H1 (cell line): ENCODE measurements around the gene NUDT2. TPM values are rescaled to one million over a fixed set of nuclear protein-coding genes. Genes with fewer than 3 reads are reported as not detected.
A peak's percentile ranks its signal among the peaks of the same experiment; 100 is the strongest.

Experiments used
- BCL11A ChIP-seq, 2 experiments: IDR thresholded peaks; one replicate each; pipeline ENCODE4 v1.6.1; 2011; ENCODE audit warnings: low read depth in 2 of 2, low read length in 2 of 2, mild to moderate bottlenecking in 2 of 2
- BRCA1 ChIP-seq: IDR thresholded peaks from 2 replicates; pipeline ENCODE4 v1.6.1; 2012; ENCODE audit warnings: low read depth, low read length, improper control_type of control experiment
- CBX8 ChIP-seq: fragments of 300-800, 300-1000 bp; sonication (generic); IDR thresholded peaks from 2 replicates; pipeline ENCODE4 v1.7.1; 2016; ENCODE audit warnings: low read depth, low read length, borderline replicate concordance
- CHD2 ChIP-seq: IDR thresholded peaks from 2 replicates; pipeline ENCODE4 v1.6.1; 2012; ENCODE audit warnings: low read length, improper control_type of control experiment
- EGR1 ChIP-seq: IDR thresholded peaks from 2 replicates; pipeline ENCODE4 v1.6.1; 2011; ENCODE audit warnings: low read depth, low read length, borderline replicate concordance
- GABPA ChIP-seq: IDR thresholded peaks from 2 replicates; pipeline ENCODE4 v1.6.1; 2011; ENCODE audit warnings: mild to moderate bottlenecking, low read length, moderate library complexity, borderline replicate concordance; ENCODE audit not compliant: insufficient read depth
- MAX ChIP-seq: IDR thresholded peaks from 2 replicates; pipeline ENCODE4 v1.6.1; 2012; ENCODE audit warnings: inconsistent platforms
- NRF1 ChIP-seq: IDR thresholded peaks from 2 replicates; pipeline ENCODE4 v1.6.1; 2011; ENCODE audit warnings: mild to moderate bottlenecking, low read depth, low read length, improper control_type of control experiment
- RBBP5 ChIP-seq: IDR thresholded peaks from 2 replicates; pipeline ENCODE4 v1.7.1; 2012; ENCODE audit warnings: low read depth, mild to moderate bottlenecking, inconsistent platforms, low read length, moderate library complexity, borderline replicate concordance
- RXRA ChIP-seq: IDR thresholded peaks from 2 replicates; pipeline ENCODE4 v1.6.1; 2011; ENCODE audit warnings: low read depth, mild to moderate bottlenecking, low read length, moderate library complexity; ENCODE audit not compliant: insufficient read depth
- SP1 ChIP-seq: IDR thresholded peaks from 2 replicates; pipeline ENCODE4 v1.6.1; 2011; ENCODE audit warnings: low read depth, low read length
- SP2 ChIP-seq: IDR thresholded peaks from 2 replicates; pipeline ENCODE4 v1.6.1; 2012; ENCODE audit warnings: mild to moderate bottlenecking, low read length, inconsistent platforms
- SRF ChIP-seq: IDR thresholded peaks from 2 replicates; pipeline ENCODE4 v1.6.1; 2011; ENCODE audit warnings: mild to moderate bottlenecking, low read depth, low read length, moderate library complexity
- TEAD4 ChIP-seq: IDR thresholded peaks from 2 replicates; pipeline ENCODE4 v1.6.1; 2012; ENCODE audit warnings: low read depth, low read length, inconsistent platforms, mixed read lengths
- ZNF274 ChIP-seq: IDR thresholded peaks from 2 replicates; pipeline ENCODE4 v1.7.0; 2012; ENCODE audit warnings: low read length, borderline replicate concordance; ENCODE audit errors: extremely low read depth
- polyA plus RNA-seq, 7 experiments: library from polyadenylated mRNA; depleted of rRNA in 3 of 7; stranded (reverse) in 5 of 7; unstranded in 2 of 7; fragments of >200 nt in 5 of 7; fragments of 200-250 nt in 2 of 7; gene quantifications; 1 replicate in 5 of 7; 2 replicates in 1 of 7; 4 replicates in 1 of 7; pipeline versions ENCODE4 v1.2.1 to v1.2.3, GENCODE V29; 2011 to 2013; ENCODE audit warnings: missing spikeins in 2 of 7, mixed read lengths in 2 of 7
- total RNA-seq: library from RNA; stranded (reverse); fragmentation: NEBNext Ultra II Directional; extraction: Animal tissue kit (Norgen Biotek cat#: 25700); gene quantifications from 2 replicates; pipeline ENCODE4 v1.2.1, GENCODE V29; 2021

The NUDT2 gene
- total and polyA plus RNA-seq, 2 of the 8 experiments (the other 6 are each of a cell fraction or from before 2014, with no cell fraction given) = 16.7 to 23.7 TPM

- peak; percentile 31; the same call in 1 of the 2 replicates for TF ChIP-seq EGR1
- TF ChIP-seq SP2 = peak; percentile 68
- peak; percentile 96 for TF ChIP-seq CHD2
- 0 out of 2 replicates have a peak, but pooled peaks have one; percentile 44 for TF ChIP-seq RBBP5
- peak; percentile 16; the same call in 1 of the 2 replicates for TF ChIP-seq MAX
- TF ChIP-seq GABPA = no peak
- TF ChIP-seq SRF = no peak
- no peak for TF ChIP-seq NRF1
- TF ChIP-seq BCL11A (IDR thresholded peaks at IDR 0.05; ENCODE audit: low read depth in 2 of 2, low read length in 2 of 2) = no peak
- no peak for TF ChIP-seq ZNF274
- TF ChIP-seq SP1 = peak; percentile 92
- no peak for TF ChIP-seq RXRA
- no peak for TF ChIP-seq CBX8
- TF ChIP-seq TEAD4 = no peak
- TF ChIP-seq BRCA1 = peak; percentile 85
Observed at GRCh38 chr9:34328987-34329832, at the start of gene NUDT2, which contains the start of gene KIF24 (continued).
